NCI-H2196 treated with DMSO at 0.1 percent for 48 hours (cell line): ENCODE results near the gene ASCL2.

Experiments
- DNase-seq: peaks from one replicate; lab custom pipeline; 2025; ENCODE audit not compliant: unreplicated experiment; lab: John Stamatoyannopoulos, UW

ASCL2 gene

DNA sequence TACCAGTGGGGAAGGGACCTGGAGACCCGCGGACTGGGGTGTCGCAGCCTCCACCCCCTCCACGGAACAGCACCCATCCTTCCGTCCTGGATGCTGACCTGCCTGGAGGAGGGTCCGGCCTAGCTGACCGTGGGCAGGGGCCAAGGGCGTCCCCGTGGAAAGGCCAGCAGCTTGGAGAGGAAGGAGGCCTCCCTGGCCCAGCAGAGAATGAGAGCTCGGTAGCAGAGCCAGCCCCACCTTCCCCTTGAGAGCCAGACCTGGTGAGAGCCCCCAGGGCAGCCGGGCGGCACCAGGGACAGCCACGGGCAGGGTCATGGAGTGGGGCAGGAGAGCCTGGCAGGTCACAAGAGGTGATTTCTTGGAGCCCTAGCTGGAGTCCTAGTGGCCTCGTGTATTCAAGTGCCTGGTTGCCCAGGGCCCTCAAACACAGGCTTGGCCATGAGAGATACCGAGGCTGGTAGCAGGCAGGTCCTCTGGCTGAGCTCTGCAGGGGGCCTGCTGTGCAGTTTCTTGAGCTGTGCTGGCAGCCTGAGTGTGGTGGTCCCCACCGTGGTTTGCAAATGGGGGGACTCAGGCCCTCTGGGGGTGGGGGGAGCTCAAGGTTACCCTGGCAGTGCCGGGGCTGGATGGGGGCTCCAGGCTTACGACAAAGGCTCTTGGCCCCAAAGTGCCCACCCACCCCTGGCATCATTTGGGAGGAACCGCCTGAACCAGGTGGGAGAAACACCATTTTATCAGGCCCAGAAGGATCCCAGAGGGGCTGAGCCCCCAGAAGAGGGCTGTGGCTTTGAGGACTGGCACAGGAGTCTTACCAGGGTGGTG is 39.1 kb upstream of the ASCL2 start:
- DNase-seq: no peak

- DNase-seq: no peak
These were observed 38.3 kb upstream of the ASCL2 start for GRCh38 chr11:2308713-2309112.

- no peak for DNase-seq
These were observed 37.3 kb upstream of the ASCL2 start for GRCh38 chr11:2307501-2308331.

GRCh38 chr11:2306877-2307500 is 36.6 kb upstream of the ASCL2 start:
- DNase-seq: no peak

GRCh38 chr11:2306452-2306823 is 36.0 kb upstream of the ASCL2 start:
- DNase-seq: no peak

GRCh38 chr11:2305788-2306451 is 35.5 kb upstream of the ASCL2 start:
- DNase-seq: no peak

DNA sequence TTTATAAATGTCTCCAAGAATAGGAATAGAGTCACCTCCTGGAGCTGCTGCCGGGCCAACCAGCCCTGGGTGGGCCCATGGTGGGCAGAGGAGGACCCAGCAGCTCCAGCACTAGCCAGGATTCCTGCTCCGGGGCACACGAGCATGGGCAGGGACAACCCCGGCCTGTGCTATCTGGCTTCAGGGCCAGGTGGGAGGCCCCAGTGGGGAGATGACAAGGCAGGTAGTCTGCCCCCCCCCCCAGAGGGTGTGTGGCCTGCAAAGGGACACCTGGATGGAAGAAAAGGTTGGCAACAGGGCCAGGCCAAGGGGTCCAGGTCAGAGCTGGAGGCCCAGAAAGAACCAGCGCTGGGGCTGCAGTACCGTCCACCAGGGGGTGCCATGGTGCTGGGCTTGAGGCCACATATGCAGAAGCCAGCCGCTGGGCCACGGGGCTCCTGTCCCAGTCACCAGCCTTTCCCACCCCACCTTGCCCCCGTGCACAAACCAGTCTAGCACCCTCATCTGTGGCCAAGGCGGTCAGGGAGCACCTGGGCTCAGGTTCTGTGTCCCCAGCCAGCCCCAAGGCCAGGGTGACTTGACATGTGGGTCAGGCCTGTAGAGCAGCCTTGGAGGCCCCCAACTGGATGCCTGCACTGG is 34.9 kb upstream of the ASCL2 start:
- peak; percentile 46 for DNase-seq

- DNase-seq: no peak
These were observed 34.2 kb upstream of the ASCL2 start for GRCh38 chr11:2304506-2305139.

GRCh38 chr11:2303627-2304505 is 33.5 kb upstream of the ASCL2 start:
- DNase-seq: no peak

DNA sequence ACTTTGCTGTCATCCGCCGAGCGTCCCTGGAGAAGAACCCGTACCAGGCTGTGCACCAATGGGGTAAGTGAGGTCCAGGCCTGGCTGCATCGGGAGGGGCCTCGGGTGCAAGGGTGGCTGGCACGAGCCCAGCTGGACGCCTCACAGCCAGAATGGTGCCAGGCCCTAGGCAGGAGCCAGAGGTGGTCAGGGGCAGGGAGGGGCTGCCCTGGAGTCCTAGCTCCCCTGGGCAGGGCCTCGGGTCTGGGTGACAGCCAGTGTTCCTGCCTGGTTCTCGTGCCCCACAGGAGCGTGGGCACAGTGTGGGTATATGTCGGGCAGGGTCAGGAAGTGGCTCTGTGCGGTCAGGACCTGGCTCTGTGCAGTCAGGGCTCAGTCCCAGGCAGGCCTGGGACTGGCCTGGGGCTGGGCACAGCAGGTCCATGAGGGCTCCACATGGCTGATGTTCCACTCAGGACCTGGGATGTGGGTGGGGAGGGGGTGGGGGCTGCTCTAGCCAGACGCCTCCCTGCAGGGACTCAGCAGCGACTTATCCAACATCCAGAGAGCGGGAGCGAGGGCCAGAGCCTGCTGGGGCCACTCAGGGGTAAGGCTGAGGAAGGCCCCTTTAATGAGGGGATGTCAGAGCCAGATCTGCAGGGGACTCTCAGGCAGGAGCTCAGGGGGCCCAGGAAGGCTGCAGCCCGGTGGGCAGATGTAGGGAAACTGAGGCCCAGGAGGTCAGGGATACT is 32.7 kb upstream of the ASCL2 start:
- DNase-seq: no peak

DNA sequence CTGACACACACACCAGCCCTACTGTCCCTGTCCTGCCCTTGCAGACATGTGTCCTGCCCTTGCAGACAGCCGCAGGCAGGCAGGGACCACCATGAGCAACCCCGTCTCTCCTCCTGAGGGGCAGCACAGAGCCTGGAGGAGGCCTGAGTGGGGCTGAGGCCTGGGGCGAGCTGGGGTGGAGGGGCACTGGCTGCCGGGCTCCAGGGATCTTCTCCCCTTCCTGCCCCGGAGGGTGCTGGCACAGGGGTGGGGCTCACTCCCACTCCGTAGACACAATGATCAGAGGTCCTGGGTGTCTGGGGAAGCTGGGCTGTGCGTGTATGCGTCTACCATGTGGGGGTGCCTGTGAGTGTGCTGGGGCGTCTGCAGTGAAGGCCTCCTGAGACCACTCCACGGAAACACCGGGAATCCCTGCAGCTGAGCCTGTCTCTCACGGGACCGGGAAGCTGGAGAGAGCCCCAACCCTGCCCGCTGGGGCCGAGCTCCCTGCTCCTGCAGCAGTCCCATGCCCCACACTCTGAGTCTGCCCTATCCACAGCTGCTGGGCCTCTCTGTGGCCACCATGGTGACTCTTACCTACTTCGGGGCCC is 32.0 kb upstream of the ASCL2 start:
- no peak for DNase-seq

- DNase-seq: no peak
These were observed 31.4 kb upstream of the ASCL2 start, which contains the start of the genes C11orf21 and TSPAN32 for GRCh38 chr11:2301631-2302305. Gene C11orf21 (minus strand): TSS chr11:2301918. CDS start chr11:2301808, 110 bp downstream. Gene TSPAN32 (plus strand): TSS chr11:2302013. CDS start chr11:2302150, 137 bp downstream.

GRCh38 chr11:2300936-2301630 is 30.7 kb upstream of the ASCL2 start:
- no peak for DNase-seq

DNA sequence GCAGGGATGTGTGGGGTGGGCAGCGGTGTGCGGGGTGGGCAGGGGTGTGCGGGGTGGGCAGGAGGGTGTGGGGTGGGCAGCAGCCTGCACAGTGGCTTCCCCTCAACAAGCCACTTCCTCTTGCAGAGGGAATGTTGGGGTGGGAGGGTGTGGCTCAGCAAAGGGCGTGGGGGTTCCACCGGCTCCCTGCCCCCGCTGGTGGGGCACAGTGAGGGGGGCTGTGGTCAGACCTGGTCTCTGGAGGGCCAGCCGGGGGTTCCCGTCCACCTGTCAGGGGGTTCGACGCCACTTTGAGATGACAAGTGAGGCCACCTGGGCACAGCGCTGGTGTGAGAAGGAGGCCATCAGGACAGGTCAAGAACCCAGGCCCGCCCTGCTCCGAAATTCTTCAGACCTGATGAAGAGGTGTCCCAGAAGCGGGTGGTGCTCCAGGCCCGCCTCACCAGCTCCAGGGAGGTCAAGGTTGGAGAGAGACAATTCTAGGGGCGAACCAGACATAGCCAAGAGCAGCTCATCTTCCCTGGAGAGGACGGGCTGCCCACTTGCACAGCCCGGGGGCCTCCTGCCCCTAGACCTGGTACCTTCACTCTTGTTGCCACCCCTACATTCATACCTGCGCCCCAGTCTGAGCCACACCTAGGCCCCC is 30.0 kb upstream of the ASCL2 start:
- DNase-seq: no peak

DNA sequence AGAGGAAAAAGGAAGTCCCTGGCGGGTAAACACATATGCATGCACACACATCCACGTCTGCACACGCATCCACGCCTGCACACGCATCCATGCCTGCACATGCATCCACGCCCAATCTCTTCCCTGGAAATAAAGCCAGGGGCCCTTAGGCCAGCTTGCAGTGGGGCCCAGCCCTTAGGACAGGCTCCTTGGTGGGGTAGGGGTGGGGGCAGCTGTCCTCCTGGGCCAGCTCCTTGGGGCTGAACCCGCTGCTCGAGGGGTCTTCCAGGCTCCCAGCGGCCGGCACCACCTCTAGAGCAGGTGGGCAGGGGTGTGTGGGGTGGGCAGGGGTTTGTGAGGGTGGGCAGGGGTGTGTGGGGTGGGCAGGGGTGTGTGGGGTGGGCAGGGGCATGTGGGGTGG is 29.4 kb upstream of the ASCL2 start:
- DNase-seq: no peak
